Right lobe of liver (tissue), 6 donors: ENCODE results near the gene SNRNP25. TPM values are rescaled to one million over a fixed set of nuclear protein-coding genes. Genes with fewer than 3 reads are reported as not detected.

ENCODE experiments used
- ATAC-seq, 4 donors: fragments of 200-7000 bp; cut with Tn5 transposase; one replicate each; pipeline ENCODE4 v1.9.1; 2020; ENCODE audit warnings: mild to moderate bottlenecking in 4 of 4, moderate library complexity in 4 of 4
- DNase-seq, 3 donors: peaks; one replicate each; pipeline ENCODE4 v3.0.0-alpha.2; 2020
- H3K27ac ChIP-seq, 3 donors: fragments of 200-600 bp; one replicate each; pipeline ENCODE4 v1.8.0; 2022
- H3K27me3 ChIP-seq, 2 donors: fragments of 200-600 bp; one replicate each; pipeline ENCODE4 v1.8.0; 2022
- H3K36me3 ChIP-seq, 4 donors: fragments of 200-600 bp; sonication (generic) in 1 of 4; one replicate each; pipeline versions ENCODE4 v1.5.1 to v1.8.0; 2017 to 2022; ENCODE audit warnings: control low read depth in 1 of 4
- H3K4me1 ChIP-seq, 4 donors: fragments of 200-600 bp; sonication (generic) in 1 of 4; one replicate each; pipeline versions ENCODE4 v1.5.1 to v1.8.0; 2017 to 2022; ENCODE audit warnings: control low read depth in 1 of 4
- H3K4me3 ChIP-seq, 3 donors: fragments of 200-600 bp; one replicate each; pipeline ENCODE4 v1.8.0; 2022
- H3K9me3 ChIP-seq, 4 donors: fragments of 200-600 bp; sonication (generic) in 1 of 4; one replicate each; pipeline versions ENCODE4 v1.5.1 to v1.8.0; 2017 to 2022; ENCODE audit warnings: control low read depth in 1 of 4
- CTCF ChIP-seq, 4 donors: fragments of 200-600 bp in 3 of 4; fragments of 450-650 bp in 1 of 4; IDR thresholded peaks; one replicate each; pipeline versions ENCODE4 v1.5.1 to v1.8.0; 2016 to 2022; ENCODE audit warnings: antibody characterized with exemption in 4 of 4, mild to moderate bottlenecking in 2 of 4
- POLR2A ChIP-seq: fragments of 450-650 bp; IDR thresholded peaks from one replicate; pipeline ENCODE4 v1.6.1; 2017; ENCODE audit warnings: antibody characterized with exemption, mild to moderate bottlenecking
- WGBS: methylation state at CpG from one replicate; pipeline ENCODE4 v1.1.6; 2018; ENCODE audit warnings: low coverage, low lambda C conversion rate; ENCODE audit not compliant: insufficient coverage; ENCODE audit errors: missing lambda C conversion rate; 5-methylcytosine and 5-hydroxymethylcytosine counted together
- intact Hi-C, 2 donors: fragments of 100-400 bp; cut with DNase I; formaldehyde crosslinking; loops; one replicate each; pipeline versions ENCODE4 v1.11.2 to v1.14.1; 2022
- total RNA-seq, 6 experiments: library from RNA; depleted of rRNA in 2 of 6; stranded (reverse); fragments of >200 nt in 2 of 6; fragmentation: NEBNext Ultra II Directional in 3 of 6; extraction: Animal tissue kit (Norgen Biotek cat#: 25700) in 3 of 6; gene quantifications; one replicate each; pipeline versions ENCODE4 v1.1.0 to v1.2.4, GENCODE V29; 2016 to 2023
- donor health status: DM: no; HTN: yes; CAD: no.
- donor health status: DM: no; HTN: no; CAD: no.
- donor health status: DM: no; HTN: no; CAD: no.
- donor health status: DM: no; HTN: yes; CAD: no.
- donor health status: DM: no; HTN: yes; CAD: no.

SNRNP25 gene
- total RNA-seq, 6 experiments from 2014 or later: 11.7 to 15.9 (median 14.8) TPM

GRCh38 chr16:77807-78443 is 24.3 kb downstream of the SNRNP25 start, which contains the start of gene MPG:
MPG (plus strand) TSS chr16:78225; CDS start chr16:78310, 85 bp downstream.
- Histone ChIP-seq H3K4me3 (peak within 1 kb of the TSS; percentile 50 to 98 (median 74)), H3K4me1 (peaks cover 0 to 22% (median 11%) of the 10 kb centered on the region in 4 donors), H3K27ac (peak within 1 kb of the TSS; percentile 77 to 89 (median 84)), H3K9me3 (no peaks in the 10 kb centered on the region), H3K36me3 (peaks cover 0 to 4% (median 0%) of the 10 kb centered on the region in 4 donors), H3K27me3 (no peaks in the 10 kb centered on the region)
- 0% methylated on average over 3 of the region's 83 CpGs for WGBS
- TF ChIP-seq POLR2A (peak; percentile 90), CTCF (IDR thresholded peaks at IDR 0.05) (no peak)
- intact Hi-C loops: no loop called here
- ATAC-seq: peak; percentile 77 to 85 (median 80)
- peak; percentile 88 to 90 (median 89) for DNase-seq

- Histone ChIP-seq H3K36me3 (peaks cover 0 to 6% (median 0%) of the 10 kb centered on the region in 4 donors), H3K4me1 (peaks cover 0 to 21% (median 11%) of the 10 kb centered on the region in 4 donors), H3K4me3 (peak overlapping the region; percentile 50 to 98 (median 74)), H3K9me3 (no peaks in the 10 kb centered on the region), H3K27ac (peak overlapping the region; percentile 77 to 89 (median 84)), H3K27me3 (no peaks in the 10 kb centered on the region)
- intact Hi-C loops: no loop called here
- WGBS: 0% methylated on average over 12 of the region's 36 CpGs
- DNase-seq (no peak), ATAC-seq (peak; percentile 7 to 34 (median 16))
- TF ChIP-seq CTCF (IDR thresholded peaks at IDR 0.05): no peak
- TF ChIP-seq POLR2A: peak; percentile 9
These were observed 25.0 kb downstream of the SNRNP25 start for GRCh38 chr16:78444-79150.

- no peaks in the 10 kb centered on the region for H3K9me3 ChIP-seq
- WGBS: 64% methylated on average over 7 of the region's 32 CpGs
- DNase-seq: no peak
These were observed 25.8 kb downstream of the SNRNP25 start for GRCh38 chr16:79151-80054.

More at GRCh38 chr16:79151-80054, 25.8 kb downstream of the SNRNP25 start:
- intact Hi-C loops: no loop called here
- peak overlapping the region in 2 of 3 donors; percentile 74 to 98 for H3K4me3 ChIP-seq
- TF ChIP-seq CTCF (IDR thresholded peaks at IDR 0.05) (no peak), POLR2A (no peak)
- no peak for ATAC-seq
- peaks cover 0 to 6% (median 0%) of the 10 kb centered on the region in 4 donors for H3K36me3 ChIP-seq
- H3K4me1 ChIP-seq: peaks cover 0 to 21% (median 11%) of the 10 kb centered on the region in 4 donors
- H3K27me3 ChIP-seq: no peaks in the 10 kb centered on the region
- H3K27ac ChIP-seq: peak overlapping the region in 1 of 3 donors; percentile 89
